Prostate gland (tissue), 2 donors: Measurements from ENCODE around the gene PIKFYVE.

Experiments used
- POLR2A ChIP-seq: fragments of 450-650 bp; IDR thresholded peaks from one replicate; pipeline ENCODE4 v1.6.1; 2016; ENCODE audit warnings: antibody characterized with exemption, mild to moderate bottlenecking
- POLR2AphosphoS5 ChIP-seq: sonication (generic); formaldehyde crosslinking; IDR thresholded peaks from one replicate; pipeline ENCODE4 v1.6.1; 2017; ENCODE audit warnings: antibody characterized with exemption
- TF ChIP-seq, protein P1 (sequence below), 4 experiments: fragments of 200-600 bp in 2 of 4; fragments of 450-650 bp in 2 of 4; sonication (generic) in 2 of 4; IDR thresholded peaks; 1 replicate in 3 of 4; 2 replicates in 1 of 4; pipeline ENCODE4 v1.5.1; 2016 to 2019; ENCODE audit warnings: antibody characterized with exemption in 4 of 4, mild to moderate bottlenecking in 2 of 4, moderate library complexity in 2 of 4

DNA sequence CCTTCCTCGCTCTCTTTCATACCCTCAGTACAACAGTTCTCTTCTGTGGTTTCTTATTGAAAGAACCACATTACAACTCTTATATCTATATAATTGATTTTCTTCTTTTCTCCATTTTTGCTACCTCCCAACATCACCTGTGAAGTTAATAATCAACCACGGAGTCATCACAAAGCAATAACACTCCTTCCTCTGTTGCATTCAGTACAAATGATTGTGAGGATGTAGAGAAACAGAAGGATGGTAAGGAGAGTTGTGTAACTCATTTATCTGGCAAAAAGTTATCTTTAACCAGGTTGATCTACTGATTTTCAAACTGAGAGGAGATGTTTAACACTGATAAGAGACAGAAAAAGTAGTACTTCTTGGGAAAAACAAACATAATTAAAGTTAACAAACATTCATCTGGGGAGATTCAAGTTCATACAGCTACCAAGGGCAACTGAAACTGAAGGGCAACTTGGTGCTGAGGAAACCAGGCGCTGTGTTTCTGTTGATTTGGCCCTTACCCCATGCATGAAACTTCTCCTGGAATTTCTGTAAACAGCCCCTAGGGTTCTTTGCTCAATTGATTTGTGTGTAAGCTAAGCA, 25.3 kb upstream of the PIKFYVE start:
- TF ChIP-seq, protein P1, sequence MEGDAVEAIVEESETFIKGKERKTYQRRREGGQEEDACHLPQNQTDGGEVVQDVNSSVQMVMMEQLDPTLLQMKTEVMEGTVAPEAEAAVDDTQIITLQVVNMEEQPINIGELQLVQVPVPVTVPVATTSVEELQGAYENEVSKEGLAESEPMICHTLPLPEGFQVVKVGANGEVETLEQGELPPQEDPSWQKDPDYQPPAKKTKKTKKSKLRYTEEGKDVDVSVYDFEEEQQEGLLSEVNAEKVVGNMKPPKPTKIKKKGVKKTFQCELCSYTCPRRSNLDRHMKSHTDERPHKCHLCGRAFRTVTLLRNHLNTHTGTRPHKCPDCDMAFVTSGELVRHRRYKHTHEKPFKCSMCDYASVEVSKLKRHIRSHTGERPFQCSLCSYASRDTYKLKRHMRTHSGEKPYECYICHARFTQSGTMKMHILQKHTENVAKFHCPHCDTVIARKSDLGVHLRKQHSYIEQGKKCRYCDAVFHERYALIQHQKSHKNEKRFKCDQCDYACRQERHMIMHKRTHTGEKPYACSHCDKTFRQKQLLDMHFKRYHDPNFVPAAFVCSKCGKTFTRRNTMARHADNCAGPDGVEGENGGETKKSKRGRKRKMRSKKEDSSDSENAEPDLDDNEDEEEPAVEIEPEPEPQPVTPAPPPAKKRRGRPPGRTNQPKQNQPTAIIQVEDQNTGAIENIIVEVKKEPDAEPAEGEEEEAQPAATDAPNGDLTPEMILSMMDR (IDR thresholded peaks at IDR 0.05): no peak
- TF ChIP-seq POLR2A (no peak), POLR2AphosphoS5 (no peak)
